Nephron (organoid): Measurements from ENCODE around the gene FAM168A.

Experiments
- H3K27ac Mint-ChIP-seq, 3 experiments: 2 replicates each; pipeline ENCODE4 v1.8.0; 2020; ENCODE audit warnings: mixed read lengths in 3 of 3, mild to moderate bottlenecking in 2 of 3, moderate library complexity in 1 of 3
- H3K27me3 Mint-ChIP-seq: 2 replicates; pipeline ENCODE4 v1.8.0; 2021; ENCODE audit warnings: low read depth, mild to moderate bottlenecking, moderate library complexity, mixed read lengths
- H3K36me3 Mint-ChIP-seq: 2 replicates; pipeline ENCODE4 v1.8.0; 2020; ENCODE audit warnings: low read depth, mixed read lengths
- H3K4me1 Mint-ChIP-seq: 2 replicates; pipeline ENCODE4 v1.8.0; 2020; ENCODE audit warnings: mixed read lengths
- H3K4me3 Mint-ChIP-seq, 3 experiments: 2 replicates each; pipeline ENCODE4 v1.8.0; 2020; ENCODE audit warnings: mild to moderate bottlenecking in 3 of 3, mixed read lengths in 3 of 3, moderate library complexity in 2 of 3
- H3K9me3 Mint-ChIP-seq: 2 replicates; pipeline ENCODE4 v1.8.0; 2020; ENCODE audit warnings: mixed read lengths
- CTCF ChIP-seq, 3 experiments: fragments of 200-600 bp; sonication (generic); IDR thresholded peaks; one replicate each; pipeline ENCODE4 v1.5.0; 2021; ENCODE audit warnings: antibody characterized with exemption in 3 of 3; ENCODE audit not compliant: unreplicated experiment in 3 of 3

Gene FAM168A

GRCh38 chr11:73629907-73630306 lies 32.0 kb upstream of the FAM168A start:
- no peaks in the 10 kb centered on the region for H3K36me3 Mint-ChIP-seq
- no peak overlapping the region for H3K27ac Mint-ChIP-seq
- TF ChIP-seq CTCF (IDR thresholded peaks at IDR 0.05; ENCODE audit: unreplicated experiment in 3 of 3): no peak
- no peak overlapping the region for H3K4me3 Mint-ChIP-seq
- no peaks in the 10 kb centered on the region for H3K27me3 Mint-ChIP-seq
- peaks cover 3% of the 10 kb centered on the region for H3K9me3 Mint-ChIP-seq
- H3K4me1 Mint-ChIP-seq: peaks cover 5% of the 10 kb centered on the region

- Mint-ChIP-seq H3K4me3 (peak overlapping the region in 1 of 3 experiments; percentile 16), H3K27ac (no peak overlapping the region), H3K4me1 (peaks cover 19% of the 10 kb centered on the region), H3K9me3 (no peaks in the 10 kb centered on the region), H3K36me3 (no peaks in the 10 kb centered on the region), H3K27me3 (peaks cover 4% of the 10 kb centered on the region)
- TF ChIP-seq CTCF (IDR thresholded peaks at IDR 0.05; ENCODE audit: unreplicated experiment in 3 of 3): peak; percentile 89 to 94 (median 91)
These were observed 27.9 kb upstream of the FAM168A start for GRCh38 chr11:73625696-73626318.

- no peak for TF ChIP-seq CTCF (IDR thresholded peaks at IDR 0.05; ENCODE audit: unreplicated experiment in 3 of 3)
- Mint-ChIP-seq H3K27ac (peak overlapping the region in 1 of 3 experiments; percentile 3), H3K27me3 (peaks cover 4% of the 10 kb centered on the region), H3K4me1 (peaks cover 19% of the 10 kb centered on the region), H3K36me3 (no peaks in the 10 kb centered on the region), H3K4me3 (peak overlapping the region in 1 of 3 experiments; percentile 36), H3K9me3 (no peaks in the 10 kb centered on the region)
These were observed 25.8 kb upstream of the FAM168A start for GRCh38 chr11:73623686-73624085.

GRCh38 chr11:73622926-73623593 lies 25.1 kb upstream of the FAM168A start:
- Mint-ChIP-seq H3K4me3 (no peak overlapping the region), H3K9me3 (no peaks in the 10 kb centered on the region), H3K27me3 (peaks cover 4% of the 10 kb centered on the region), H3K27ac (no peak overlapping the region), H3K4me1 (peaks cover 19% of the 10 kb centered on the region), H3K36me3 (no peaks in the 10 kb centered on the region)
- no peak for TF ChIP-seq CTCF (IDR thresholded peaks at IDR 0.05; ENCODE audit: unreplicated experiment in 3 of 3)

- TF ChIP-seq CTCF (IDR thresholded peaks at IDR 0.05; ENCODE audit: unreplicated experiment in 3 of 3): no peak
- Mint-ChIP-seq H3K36me3 (no peaks in the 10 kb centered on the region), H3K4me1 (no peaks in the 10 kb centered on the region), H3K4me3 (no peak overlapping the region), H3K27ac (no peak overlapping the region), H3K9me3 (no peaks in the 10 kb centered on the region), H3K27me3 (no peaks in the 10 kb centered on the region)
These were observed 16.7 kb upstream of the FAM168A start for GRCh38 chr11:73614591-73614990.
